Memory B cell (primary cell): ENCODE measurements around the gene EI24.
A peak's percentile ranks its signal among the peaks of the same experiment; 100 is the strongest.

Source experiments
- ATAC-seq: fragments of 150-1000 bp; cut with Tn5 transposase; 2 replicates; pipeline ENCODE4 v1.10.0; 2021; ENCODE audit warnings: low read depth, mild to moderate bottlenecking, moderate library complexity
- DNase-seq, 2 donors: peaks; one replicate each; pipeline ENCODE4 v3.0.0; 2022; ENCODE audit warnings: low spot score in 2 of 2
- H3K27ac Mint-ChIP-seq: one replicate; pipeline ENCODE4 v1.8.0; 2022; ENCODE audit warnings: mild to moderate bottlenecking, moderate library complexity, mixed read lengths
- H3K27me3 Mint-ChIP-seq: one replicate; pipeline ENCODE4 v1.8.0; 2022; ENCODE audit warnings: mixed read lengths
- H3K36me3 Mint-ChIP-seq: one replicate; pipeline ENCODE4 v1.8.0; 2022; ENCODE audit warnings: mild to moderate bottlenecking, mixed read lengths
- H3K4me1 Mint-ChIP-seq: one replicate; pipeline ENCODE4 v1.8.0; 2022; ENCODE audit warnings: mixed read lengths
- H3K4me3 Mint-ChIP-seq: one replicate; pipeline ENCODE4 v1.8.0; 2022; ENCODE audit warnings: mild to moderate bottlenecking, moderate library complexity, mixed read lengths
- H3K9me3 Mint-ChIP-seq: one replicate; pipeline ENCODE4 v1.8.0; 2022; ENCODE audit warnings: mixed read lengths

The EI24 gene

GRCh38 chr11:125592305-125593113 lies 23.2 kb downstream of the EI24 start, which contains the start of gene STT3A:
Gene STT3A, plus strand, starts transcription at chr11:125592852. Its CDS starts 3,064 bp downstream, at chr11:125595916.
- DNase-seq, result peak; percentile 93 to 98
- peak; percentile 88 for ATAC-seq
- peaks cover 27% of the 10 kb centered on the region for H3K4me1 Mint-ChIP-seq

DNA sequence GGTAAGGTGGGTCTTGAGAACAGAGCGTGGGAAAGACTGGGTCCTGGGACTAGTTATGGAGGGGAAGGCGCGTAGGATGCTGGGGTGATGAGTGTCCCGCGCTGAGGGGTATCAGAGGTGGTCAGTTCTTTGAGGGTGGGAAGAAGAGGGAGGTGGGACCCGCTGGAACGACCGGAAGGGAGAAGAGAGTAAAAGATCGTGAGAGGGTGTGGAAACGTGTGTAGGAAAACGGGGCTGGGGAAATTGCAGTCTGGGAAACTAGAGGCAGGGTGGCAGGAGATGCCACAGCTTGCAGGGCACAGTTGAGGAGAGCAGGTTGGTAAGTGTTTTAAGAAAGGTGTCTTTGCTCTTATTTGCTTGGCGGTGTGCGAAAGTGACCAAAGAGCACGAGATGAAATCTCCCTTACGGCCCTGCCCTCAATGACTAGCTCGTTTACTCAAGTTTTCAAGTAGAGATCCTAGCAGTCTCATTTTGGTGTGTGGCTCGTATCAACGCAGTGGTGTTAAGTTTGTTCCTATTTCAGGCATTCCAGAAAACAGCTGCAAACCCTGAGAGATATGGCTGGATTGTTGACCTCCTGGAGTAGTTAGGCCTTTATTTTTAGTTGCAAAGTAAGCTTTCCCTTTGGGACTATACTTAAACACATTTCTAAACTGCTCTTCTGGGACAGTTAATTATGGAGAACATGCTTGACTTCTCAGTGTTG lies 24.0 kb downstream of the EI24 start:
- Mint-ChIP-seq H3K9me3 (no peaks in the 10 kb centered on the region), H3K36me3 (peaks cover 10% of the 10 kb centered on the region), H3K4me1 (peaks cover 27% of the 10 kb centered on the region), H3K27ac (peak overlapping the region; percentile 100), H3K27me3 (no peaks in the 10 kb centered on the region), H3K4me3 (peak overlapping the region; percentile 96)
- peak in 1 of 2 donors; percentile 1 for DNase-seq
- no peak for ATAC-seq

More at GRCh38 chr11:125592305-125593113, 23.2 kb downstream of the EI24 start, which contains the start of gene STT3A:
- no peaks in the 10 kb centered on the region for H3K9me3 Mint-ChIP-seq
- no peaks in the 10 kb centered on the region for H3K27me3 Mint-ChIP-seq
- peak within 1 kb of the TSS; percentile 100 for H3K27ac Mint-ChIP-seq
- H3K4me3 Mint-ChIP-seq, result peak within 1 kb of the TSS; percentile 96
- H3K36me3 Mint-ChIP-seq, result peaks cover 8% of the 10 kb centered on the region

DNA sequence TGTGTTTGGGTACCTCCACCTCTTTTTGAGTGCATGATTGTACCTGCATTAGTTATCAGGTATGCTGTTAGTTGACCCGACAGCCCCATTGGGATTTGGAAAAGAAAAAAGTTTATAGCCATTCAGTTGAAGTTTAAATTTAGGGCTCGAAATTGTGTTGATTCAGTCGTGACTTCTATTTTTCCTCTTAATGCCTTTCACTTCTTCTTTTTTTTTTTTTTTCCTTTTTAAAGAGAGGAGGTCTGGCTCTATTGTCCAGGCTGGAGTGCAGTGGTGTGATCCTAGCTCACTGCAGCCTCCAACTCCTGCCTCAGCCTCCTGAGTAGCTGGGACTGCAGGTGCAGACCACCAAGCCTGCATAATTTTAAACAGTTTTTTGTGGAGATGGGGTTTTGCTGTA lies 25.7 kb downstream of the EI24 start:
- DNase-seq (no peak), ATAC-seq (no peak)
- no peak overlapping the region for H3K4me3 Mint-ChIP-seq
- no peaks in the 10 kb centered on the region for H3K27me3 Mint-ChIP-seq
- no peaks in the 10 kb centered on the region for H3K9me3 Mint-ChIP-seq
- peak overlapping the region; percentile 83 for H3K27ac Mint-ChIP-seq
- H3K36me3 Mint-ChIP-seq, result peaks cover 16% of the 10 kb centered on the region
- peaks cover 30% of the 10 kb centered on the region for H3K4me1 Mint-ChIP-seq

GRCh38 chr11:125600663-125601062 lies 31.4 kb downstream of the EI24 start:
- no peak overlapping the region for H3K4me3 Mint-ChIP-seq
- DNase-seq (no peak), ATAC-seq (no peak)
- H3K27me3 Mint-ChIP-seq, result no peaks in the 10 kb centered on the region
- peaks cover 5% of the 10 kb centered on the region for H3K4me1 Mint-ChIP-seq
- no peak overlapping the region for H3K27ac Mint-ChIP-seq
- H3K36me3 Mint-ChIP-seq, result peaks cover 33% of the 10 kb centered on the region
- H3K9me3 Mint-ChIP-seq, result no peaks in the 10 kb centered on the region

DNA sequence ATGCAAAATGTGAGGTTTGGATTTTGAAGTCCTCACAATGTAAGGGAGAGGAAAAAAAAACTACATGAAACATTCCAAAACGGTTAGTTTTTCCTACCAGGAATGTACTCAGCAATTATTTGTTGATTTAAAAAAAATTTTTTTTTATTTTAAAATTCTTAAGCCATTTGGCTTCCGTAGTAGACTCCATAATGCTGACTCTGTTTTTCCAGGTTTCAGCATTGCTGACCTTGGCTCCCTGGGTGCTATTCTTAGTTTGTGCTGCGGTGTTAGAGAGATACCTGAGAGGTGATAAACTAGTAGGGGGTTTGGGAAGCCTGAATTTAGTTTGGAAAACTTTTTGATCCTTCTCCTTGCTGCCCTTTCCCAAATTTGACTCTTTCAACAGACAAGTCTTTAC lies 33.9 kb downstream of the EI24 start:
- Mint-ChIP-seq H3K27me3 (no peaks in the 10 kb centered on the region), H3K4me1 (peaks cover 5% of the 10 kb centered on the region), H3K4me3 (no peak overlapping the region), H3K36me3 (peaks cover 40% of the 10 kb centered on the region), H3K9me3 (no peaks in the 10 kb centered on the region), H3K27ac (peak overlapping the region; percentile 3)
- ATAC-seq (no peak), DNase-seq (no peak)

DNA sequence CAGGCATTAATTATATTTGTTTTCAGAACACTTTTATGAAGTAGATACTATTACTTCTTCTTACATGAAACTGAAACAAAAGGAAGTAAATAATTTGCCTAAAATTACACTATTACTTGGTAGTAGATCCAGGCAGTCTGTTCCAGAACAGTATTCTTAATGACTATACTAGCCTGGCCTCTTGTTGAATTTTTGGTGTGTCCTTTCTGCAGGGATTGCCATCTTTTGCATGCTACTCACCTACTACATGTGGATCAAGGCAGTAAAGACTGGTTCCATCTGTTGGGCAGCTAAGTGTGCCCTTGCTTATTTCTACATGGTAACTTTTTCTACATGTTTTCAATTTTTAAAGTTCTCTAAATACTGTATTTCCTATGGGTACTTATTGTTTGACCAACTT lies 36.1 kb downstream of the EI24 start:
- DNase-seq (no peak), ATAC-seq (no peak)
- H3K9me3 Mint-ChIP-seq, result no peaks in the 10 kb centered on the region
- H3K36me3 Mint-ChIP-seq, result peaks cover 46% of the 10 kb centered on the region
- H3K27ac Mint-ChIP-seq, result no peak overlapping the region
- H3K4me3 Mint-ChIP-seq, result no peak overlapping the region
- no peaks in the 10 kb centered on the region for H3K27me3 Mint-ChIP-seq
- peaks cover 3% of the 10 kb centered on the region for H3K4me1 Mint-ChIP-seq

DNA sequence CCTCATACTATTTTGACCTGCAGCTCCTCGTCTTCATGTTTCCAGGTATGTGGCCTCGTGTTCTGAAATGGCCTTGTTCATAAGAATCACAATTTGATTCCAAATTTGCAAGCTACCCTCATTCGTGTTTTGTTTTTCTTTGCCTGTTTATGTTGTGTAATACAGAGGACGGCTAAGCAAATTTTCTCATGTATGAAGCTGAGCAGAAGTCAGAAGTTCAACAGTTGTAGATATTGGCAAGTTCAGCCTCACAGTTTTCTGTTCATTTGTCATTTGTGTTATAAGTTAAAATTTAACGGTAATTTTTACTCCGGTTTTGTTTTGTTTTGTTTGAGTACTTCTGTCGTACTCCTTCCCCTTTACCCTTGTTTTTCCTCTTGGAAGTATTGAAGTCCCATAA lies 40.3 kb downstream of the EI24 start:
- H3K4me1 Mint-ChIP-seq, result peaks cover 3% of the 10 kb centered on the region
- ATAC-seq, result no peak
- no peak overlapping the region for H3K4me3 Mint-ChIP-seq
- H3K27ac Mint-ChIP-seq, result no peak overlapping the region
- no peak for DNase-seq
- no peaks in the 10 kb centered on the region for H3K27me3 Mint-ChIP-seq
- peaks cover 52% of the 10 kb centered on the region for H3K36me3 Mint-ChIP-seq
- H3K9me3 Mint-ChIP-seq, result no peaks in the 10 kb centered on the region

GRCh38 chr11:125618383-125618782 lies 49.1 kb downstream of the EI24 start:
- no peak overlapping the region for H3K4me3 Mint-ChIP-seq
- ATAC-seq (no peak), DNase-seq (no peak)
- H3K9me3 Mint-ChIP-seq, result no peaks in the 10 kb centered on the region
- peaks cover 19% of the 10 kb centered on the region for H3K36me3 Mint-ChIP-seq
- no peak overlapping the region for H3K27ac Mint-ChIP-seq
- H3K4me1 Mint-ChIP-seq, result no peaks in the 10 kb centered on the region
- no peaks in the 10 kb centered on the region for H3K27me3 Mint-ChIP-seq

- Mint-ChIP-seq H3K27ac (no peak overlapping the region), H3K36me3 (peaks cover 10% of the 10 kb centered on the region)
Observed at GRCh38 chr11:125621995-125622394, 52.7 kb downstream of the EI24 start.

GRCh38 chr11:125623064-125623463 lies 53.8 kb downstream of the EI24 start:
- H3K36me3 Mint-ChIP-seq, result peaks cover 10% of the 10 kb centered on the region
- no peak overlapping the region for H3K4me3 Mint-ChIP-seq
- DNase-seq (no peak), ATAC-seq (no peak)
- peaks cover 16% of the 10 kb centered on the region for H3K4me1 Mint-ChIP-seq
- H3K9me3 Mint-ChIP-seq, result no peaks in the 10 kb centered on the region
- no peaks in the 10 kb centered on the region for H3K27me3 Mint-ChIP-seq
- H3K27ac Mint-ChIP-seq, result peak overlapping the region; percentile 60

More at GRCh38 chr11:125621995-125622394, 52.7 kb downstream of the EI24 start:
- DNase-seq (no peak), ATAC-seq (no peak)
- Mint-ChIP-seq H3K27me3 (no peaks in the 10 kb centered on the region), H3K4me1 (peaks cover 11% of the 10 kb centered on the region), H3K9me3 (no peaks in the 10 kb centered on the region), H3K4me3 (no peak overlapping the region)

GRCh38 chr11:125624756-125625213 lies 55.5 kb downstream of the EI24 start, which contains the start of gene CHEK1:
Gene CHEK1, plus strand, starts transcription at chr11:125625163. Its CDS starts 1,606 bp downstream, at chr11:125626769.
- DNase-seq (no peak), ATAC-seq (no peak)
- peaks cover 4% of the 10 kb centered on the region for H3K36me3 Mint-ChIP-seq
- peak within 1 kb of the TSS; percentile 99 for H3K4me3 Mint-ChIP-seq
- H3K9me3 Mint-ChIP-seq, result no peaks in the 10 kb centered on the region
- H3K4me1 Mint-ChIP-seq, result peaks cover 16% of the 10 kb centered on the region
- no peaks in the 10 kb centered on the region for H3K27me3 Mint-ChIP-seq
- peak within 1 kb of the TSS; percentile 97 for H3K27ac Mint-ChIP-seq

DNA sequence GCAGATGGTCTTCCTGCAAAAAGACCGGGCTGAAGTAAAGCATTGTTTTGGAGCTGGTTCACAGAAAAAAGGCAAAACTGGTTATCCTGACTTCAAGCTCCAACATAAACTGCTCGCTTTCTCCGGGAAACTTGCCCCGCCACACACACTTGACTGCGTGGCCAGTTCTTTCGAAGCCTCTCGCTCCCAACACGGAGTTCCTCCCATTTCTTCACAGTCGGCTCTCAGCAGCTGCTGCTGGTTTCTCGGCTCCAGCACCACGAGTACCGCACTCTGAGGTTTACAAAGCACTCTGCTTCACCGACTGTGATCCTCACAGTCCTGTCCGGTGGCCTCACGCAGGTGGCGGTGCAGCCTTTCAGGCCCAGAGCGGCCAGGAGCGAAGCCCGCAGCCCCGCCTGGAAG lies 56.0 kb downstream of the EI24 start:
- DNase-seq, result no peak
- H3K4me3 Mint-ChIP-seq, result peak overlapping the region; percentile 99
- no peaks in the 10 kb centered on the region for H3K27me3 Mint-ChIP-seq
- H3K27ac Mint-ChIP-seq, result peak overlapping the region; percentile 97
- H3K36me3 Mint-ChIP-seq, result peaks cover 2% of the 10 kb centered on the region
- no peak for ATAC-seq
- peaks cover 16% of the 10 kb centered on the region for H3K4me1 Mint-ChIP-seq
- no peaks in the 10 kb centered on the region for H3K9me3 Mint-ChIP-seq

DNA sequence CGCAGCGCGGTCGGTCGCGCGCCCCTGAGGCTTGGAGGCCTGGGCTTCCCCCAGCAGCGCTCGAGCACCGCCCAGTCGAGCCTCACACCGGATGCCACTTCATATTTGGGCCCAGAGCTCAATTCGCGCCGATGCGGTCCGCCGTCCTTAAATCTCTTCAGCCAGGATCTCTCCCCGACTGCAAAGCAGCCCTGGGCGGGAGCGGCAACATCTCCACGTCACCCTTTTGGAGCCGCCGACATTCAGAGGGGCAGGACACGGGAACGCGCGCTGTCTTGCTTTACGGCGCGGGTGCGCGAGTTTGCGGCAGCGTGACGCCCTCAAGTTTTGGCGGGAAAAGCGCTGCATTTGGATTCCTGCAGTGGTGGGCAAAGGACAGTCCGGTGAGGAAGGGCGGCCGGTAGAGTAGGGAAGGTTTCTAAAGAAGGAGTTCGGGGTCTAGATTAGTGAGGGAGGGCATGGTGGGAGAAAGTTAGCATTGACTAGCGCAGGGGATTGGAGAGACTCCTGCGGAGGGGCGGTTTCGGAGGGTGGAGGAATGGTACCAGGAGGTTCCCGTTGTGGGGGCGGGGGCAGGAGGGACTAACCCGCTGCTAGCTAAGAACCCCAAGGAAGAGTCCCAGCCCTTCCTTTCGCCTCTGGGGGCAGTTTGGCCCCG lies 56.5 kb downstream of the EI24 start:
- Mint-ChIP-seq H3K9me3 (no peaks in the 10 kb centered on the region), H3K36me3 (no peaks in the 10 kb centered on the region), H3K4me1 (peaks cover 16% of the 10 kb centered on the region), H3K27me3 (no peaks in the 10 kb centered on the region), H3K4me3 (peak overlapping the region; percentile 99), H3K27ac (peak overlapping the region; percentile 97)
- peak; percentile 78 to 88 for DNase-seq
- ATAC-seq, result peak; percentile 94
